Retinal pigment epithelial cell (primary cell): ENCODE data around the gene SFTPB.

Experiments
- DNase-seq: peaks from one replicate; pipeline ENCODE4 v3.0.0-alpha.2; 2010; ENCODE audit warnings: low read depth
- H3K4me3 ChIP-seq: 2 replicates; pipeline ENCODE4 v1.5.1; 2011; ENCODE audit warnings: mild to moderate bottlenecking, low read length, control low read depth, moderate library complexity
- CTCF ChIP-seq: conservative IDR thresholded peaks from 2 replicates; pipeline ENCODE4 v1.5.1; 2011; ENCODE audit warnings: low read depth, low read length, control low read depth, inconsistent platforms

SFTPB gene

GRCh38 chr2:85651097-85651496 is 16.9 kb downstream of the SFTPB start:
- DNase-seq: no peak
- no peak for TF ChIP-seq CTCF
- no peak overlapping the region for H3K4me3 ChIP-seq

DNA sequence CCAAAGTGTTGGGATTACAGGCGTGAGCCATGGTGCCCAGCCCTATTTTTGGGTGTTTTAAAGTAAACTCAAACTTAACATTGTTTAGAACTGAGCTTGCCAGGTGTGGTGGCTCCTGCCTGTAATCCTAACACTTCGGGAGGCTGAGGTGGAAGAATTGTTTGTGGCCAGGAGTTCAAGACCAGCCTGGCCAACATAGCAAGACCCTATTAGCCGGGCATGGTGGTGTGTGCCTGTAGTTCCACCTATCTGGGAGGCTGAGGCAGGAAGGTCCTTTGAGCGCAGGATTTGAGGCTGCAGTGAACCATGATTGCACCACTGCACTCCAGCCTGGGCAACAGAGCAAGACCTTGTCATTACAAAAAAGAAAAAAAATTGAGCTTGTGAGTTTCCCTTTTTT is 17.5 kb downstream of the SFTPB start:
- DNase-seq: no peak
- H3K4me3 ChIP-seq: no peak overlapping the region
- no peak for TF ChIP-seq CTCF

DNA sequence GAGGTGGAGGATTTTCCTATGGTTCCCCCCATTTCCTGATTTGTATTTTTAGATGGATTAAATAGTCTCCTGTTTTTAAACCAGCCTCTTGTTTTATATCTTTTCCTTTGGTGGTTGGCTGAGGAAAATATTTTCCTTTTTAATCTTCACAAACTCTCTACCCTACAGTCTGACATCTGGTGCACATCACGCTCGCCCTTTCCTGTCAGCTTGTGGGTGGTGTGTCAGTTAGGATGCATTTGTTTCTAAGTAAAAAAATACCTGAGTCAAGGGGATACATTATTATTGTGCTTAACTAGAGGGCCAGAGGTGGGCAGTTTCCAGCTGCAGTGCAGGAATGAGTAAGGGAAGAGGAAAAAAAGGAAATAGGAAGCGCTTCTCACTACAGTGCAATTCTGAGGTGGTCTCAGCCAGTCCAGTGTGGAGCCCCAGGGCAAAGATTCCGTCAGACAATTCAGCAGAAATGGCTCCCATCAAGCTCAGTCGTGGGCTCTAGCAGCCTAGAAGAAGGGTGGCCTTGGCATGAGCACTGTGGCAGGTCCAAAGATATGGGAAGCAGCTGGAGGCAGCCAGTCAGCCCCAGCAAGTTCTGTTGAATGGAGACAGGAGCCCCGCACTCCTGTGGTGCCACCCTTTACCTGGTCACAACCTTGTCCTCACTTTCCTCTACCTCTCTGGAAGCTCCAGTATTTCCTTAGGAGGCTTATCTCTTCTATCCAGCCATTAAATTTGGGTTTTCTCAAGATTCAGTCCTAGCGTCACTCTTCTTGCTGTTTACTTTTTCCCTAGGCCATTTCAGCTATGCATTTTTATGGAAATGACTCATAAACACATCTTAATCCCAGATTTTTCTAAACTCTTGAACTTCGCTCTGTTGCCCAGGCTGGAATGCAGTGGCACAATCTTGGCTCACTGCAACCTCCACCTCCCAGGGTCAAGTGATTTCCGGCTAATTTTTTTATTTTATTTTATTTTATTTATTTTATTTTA is 18.5 kb downstream of the SFTPB start:
- no peak overlapping the region for H3K4me3 ChIP-seq
- DNase-seq: peak; percentile 30
- no peak for TF ChIP-seq CTCF

DNA sequence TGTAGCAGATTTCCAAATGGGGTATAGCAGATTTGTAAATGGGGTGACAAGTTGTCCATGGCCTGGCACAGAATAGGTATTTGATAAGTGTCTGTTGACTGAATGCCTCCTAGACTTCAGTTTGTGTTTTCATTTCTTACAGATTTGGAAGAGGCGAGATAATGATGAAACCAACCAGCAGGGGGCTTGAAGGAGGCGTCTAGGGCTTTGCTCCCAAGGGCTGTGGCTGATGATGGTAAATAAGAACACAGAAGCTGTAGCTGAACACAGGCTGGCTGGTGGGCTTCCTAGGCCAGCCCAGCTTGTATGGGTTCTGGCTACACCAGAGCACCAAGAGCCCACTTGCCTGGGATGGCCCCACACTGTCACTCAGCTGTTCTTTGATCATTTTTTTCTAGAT is 19.4 kb downstream of the SFTPB start:
- H3K4me3 ChIP-seq: no peak overlapping the region
- DNase-seq: no peak
- TF ChIP-seq CTCF: peak; percentile 69

- TF ChIP-seq CTCF: no peak
- H3K4me3 ChIP-seq: no peak overlapping the region
- DNase-seq: no peak
Measured at GRCh38 chr2:85647823-85648526, 20.0 kb downstream of the SFTPB start.

- no peak for TF ChIP-seq CTCF
- no peak for DNase-seq
- H3K4me3 ChIP-seq: no peak overlapping the region
Measured at GRCh38 chr2:85646166-85646565, 21.8 kb downstream of the SFTPB start.

- no peak overlapping the region for H3K4me3 ChIP-seq
- no peak for TF ChIP-seq CTCF
- DNase-seq: no peak
Measured at GRCh38 chr2:85644909-85645308, 23.1 kb downstream of the SFTPB start.
